ENCODE data around the gene IRX1. TPM values are rescaled to one million over a fixed set of nuclear protein-coding genes. Genes with fewer than 3 reads are reported as not detected.

The IRX1 gene
- total RNA-seq, 1 donor = 1.4 TPM

DNA sequence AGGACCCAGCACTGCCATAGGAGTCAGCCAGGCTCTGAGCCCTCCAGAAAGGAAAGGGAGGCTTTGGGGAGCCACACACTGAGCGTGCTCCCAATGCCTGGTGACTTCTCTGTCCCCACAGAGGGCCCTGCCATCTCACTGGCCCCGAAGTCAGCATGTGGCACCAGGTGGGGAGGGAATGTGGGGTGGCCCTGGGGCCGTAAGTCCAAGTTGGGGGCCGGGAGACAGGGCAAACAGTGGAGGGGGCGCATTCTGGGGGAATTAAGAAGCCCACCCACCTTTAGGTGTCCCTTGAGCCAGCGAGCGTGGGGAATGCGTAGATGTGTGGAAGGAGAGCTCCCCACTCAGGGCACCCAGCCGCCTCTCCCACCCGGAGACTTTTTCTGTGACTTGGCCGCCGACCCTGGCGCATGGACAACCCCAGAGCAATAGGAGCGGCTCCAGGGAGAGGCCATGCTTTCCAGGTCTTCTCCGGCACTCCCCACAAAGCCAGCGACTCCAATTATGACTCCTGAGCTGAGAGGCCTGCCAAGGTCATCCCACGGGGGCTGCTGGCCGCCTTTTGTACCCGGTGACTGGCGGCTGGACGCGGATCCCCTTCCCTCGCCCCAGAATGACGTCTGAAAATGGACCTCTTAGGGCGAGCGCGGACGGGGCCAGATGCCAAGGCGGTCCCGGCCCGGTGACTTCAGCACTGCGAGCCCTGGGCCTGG lies 9.8 kb downstream of the IRX1 start:
- no peak overlapping the region for H2AFZ ChIP-seq (ENCODE audit: low read length)
- no peak overlapping the region for H3K4me2 ChIP-seq (ENCODE audit: insufficient read depth, low read length)
- no peaks in the 10 kb centered on the region for H3K9me3 ChIP-seq (ENCODE audit: low read depth, low read length)
- H4K20me1 ChIP-seq (ENCODE audit: insufficient read depth, low read length) = no peaks in the 10 kb centered on the region
- no peak overlapping the region for H3K4me3 ChIP-seq (ENCODE audit: insufficient read depth, low read length)
- DNase-seq (ENCODE audit: insufficient read length, low spot score, missing footprints) = peak; percentile 90
- H3K36me3 ChIP-seq (ENCODE audit: insufficient read depth, low read length) = no peaks in the 10 kb centered on the region
- TF ChIP-seq, protein P1, sequence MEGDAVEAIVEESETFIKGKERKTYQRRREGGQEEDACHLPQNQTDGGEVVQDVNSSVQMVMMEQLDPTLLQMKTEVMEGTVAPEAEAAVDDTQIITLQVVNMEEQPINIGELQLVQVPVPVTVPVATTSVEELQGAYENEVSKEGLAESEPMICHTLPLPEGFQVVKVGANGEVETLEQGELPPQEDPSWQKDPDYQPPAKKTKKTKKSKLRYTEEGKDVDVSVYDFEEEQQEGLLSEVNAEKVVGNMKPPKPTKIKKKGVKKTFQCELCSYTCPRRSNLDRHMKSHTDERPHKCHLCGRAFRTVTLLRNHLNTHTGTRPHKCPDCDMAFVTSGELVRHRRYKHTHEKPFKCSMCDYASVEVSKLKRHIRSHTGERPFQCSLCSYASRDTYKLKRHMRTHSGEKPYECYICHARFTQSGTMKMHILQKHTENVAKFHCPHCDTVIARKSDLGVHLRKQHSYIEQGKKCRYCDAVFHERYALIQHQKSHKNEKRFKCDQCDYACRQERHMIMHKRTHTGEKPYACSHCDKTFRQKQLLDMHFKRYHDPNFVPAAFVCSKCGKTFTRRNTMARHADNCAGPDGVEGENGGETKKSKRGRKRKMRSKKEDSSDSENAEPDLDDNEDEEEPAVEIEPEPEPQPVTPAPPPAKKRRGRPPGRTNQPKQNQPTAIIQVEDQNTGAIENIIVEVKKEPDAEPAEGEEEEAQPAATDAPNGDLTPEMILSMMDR (IDR thresholded peaks at IDR 0.05; ENCODE audit: extremely low read depth, low read depth, low read length) = no peak
- no peak overlapping the region for H3K27ac ChIP-seq (ENCODE audit: low read depth, low read length)
- H3K27me3 ChIP-seq (ENCODE audit: insufficient read depth, low read length) = peaks cover 10% of the 10 kb centered on the region
- no peaks in the 10 kb centered on the region for H3K4me1 ChIP-seq (ENCODE audit: insufficient read depth, low read length)
- H3K79me2 ChIP-seq (ENCODE audit: insufficient read depth, low read length) = no peaks in the 10 kb centered on the region

DNA sequence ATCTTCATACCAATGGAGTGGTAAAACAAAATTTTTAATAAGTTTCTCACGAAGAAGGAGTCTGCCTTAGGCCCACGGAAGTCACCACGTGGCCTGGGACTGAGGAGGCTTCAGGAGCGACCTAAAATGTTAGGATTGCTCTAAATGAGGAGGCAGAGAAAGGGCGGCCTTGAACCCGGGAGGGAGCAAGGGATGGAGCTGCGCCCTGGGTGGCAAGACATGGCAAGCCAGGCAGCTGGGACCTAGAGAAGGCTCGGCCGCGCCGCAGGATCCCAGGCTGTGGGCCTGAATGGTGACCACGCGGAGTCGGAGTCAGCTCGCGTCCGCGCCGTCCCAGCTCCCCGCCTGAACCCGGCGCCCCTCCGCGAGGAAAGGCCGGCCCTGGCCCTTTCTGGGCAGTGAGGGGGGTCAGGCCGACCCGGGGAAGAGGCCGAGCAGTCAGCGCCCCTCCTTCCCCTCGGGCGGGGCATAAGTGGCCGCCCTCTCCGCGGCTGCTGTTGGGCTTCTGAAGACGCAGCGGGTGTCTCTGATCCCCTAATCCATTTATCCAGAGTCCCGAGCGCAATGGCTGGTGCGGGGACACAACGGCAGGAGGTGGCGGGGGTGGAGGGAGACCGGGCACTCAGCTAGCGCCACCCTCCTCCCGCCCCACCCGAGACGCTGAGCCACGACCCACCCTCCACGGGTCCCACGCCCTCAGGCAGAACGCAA lies 10.6 kb downstream of the IRX1 start:
- no peak overlapping the region for H3K27ac ChIP-seq (ENCODE audit: low read depth, low read length)
- DNase-seq (ENCODE audit: insufficient read length, low spot score, missing footprints) = no peak
- H3K27me3 ChIP-seq (ENCODE audit: insufficient read depth, low read length) = peaks cover 7% of the 10 kb centered on the region
- H3K36me3 ChIP-seq (ENCODE audit: insufficient read depth, low read length) = no peaks in the 10 kb centered on the region
- H3K4me1 ChIP-seq (ENCODE audit: insufficient read depth, low read length) = no peaks in the 10 kb centered on the region
- H4K20me1 ChIP-seq (ENCODE audit: insufficient read depth, low read length) = no peaks in the 10 kb centered on the region
- H3K79me2 ChIP-seq (ENCODE audit: insufficient read depth, low read length) = no peaks in the 10 kb centered on the region
- H2AFZ ChIP-seq (ENCODE audit: low read length) = no peak overlapping the region
- no peaks in the 10 kb centered on the region for H3K9me3 ChIP-seq (ENCODE audit: low read depth, low read length)
- TF ChIP-seq, protein P1 (IDR thresholded peaks at IDR 0.05; ENCODE audit: extremely low read depth, low read depth, low read length) = no peak
- no peak overlapping the region for H3K4me2 ChIP-seq (ENCODE audit: insufficient read depth, low read length)
- no peak overlapping the region for H3K4me3 ChIP-seq (ENCODE audit: insufficient read depth, low read length)

DNA sequence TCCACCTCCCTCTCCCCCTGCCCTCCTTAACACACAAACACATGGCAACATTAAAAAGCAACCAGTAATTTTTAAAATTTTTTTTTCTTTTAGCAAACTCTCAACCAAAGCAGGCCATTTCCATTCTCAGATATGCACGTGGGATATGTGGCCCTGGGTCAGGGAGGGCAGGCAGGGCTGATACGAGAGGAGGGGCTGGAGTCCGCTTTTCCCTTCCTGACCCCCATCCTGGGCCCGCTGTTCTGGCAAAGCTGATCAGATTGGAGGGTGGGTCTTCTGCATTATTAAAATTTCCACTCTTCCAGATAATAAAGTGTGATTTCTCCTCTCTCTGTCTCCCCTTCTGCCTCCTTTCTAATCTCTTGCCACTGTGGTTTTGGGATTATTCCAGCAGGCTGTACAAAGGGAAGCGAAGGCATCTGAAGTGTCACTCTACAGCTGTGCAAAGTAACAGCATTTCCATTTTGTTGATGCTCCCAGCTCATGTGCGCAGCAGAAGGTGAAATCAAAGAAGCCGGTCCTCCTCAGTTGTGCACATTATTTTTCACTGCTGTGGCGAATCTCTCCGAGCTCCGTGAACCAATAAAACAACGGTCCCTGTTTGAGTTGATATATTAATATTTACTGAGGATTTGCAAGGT lies 12.0 kb downstream of the IRX1 start:
- Histone ChIP-seq H3K36me3 (ENCODE audit: insufficient read depth, low read length) (no peaks in the 10 kb centered on the region), H3K4me3 (ENCODE audit: insufficient read depth, low read length) (no peak overlapping the region), H3K27ac (ENCODE audit: low read depth, low read length) (no peak overlapping the region), H2AFZ (ENCODE audit: low read length) (no peak overlapping the region), H3K9me3 (ENCODE audit: low read depth, low read length) (no peaks in the 10 kb centered on the region), H4K20me1 (ENCODE audit: insufficient read depth, low read length) (no peaks in the 10 kb centered on the region), H3K27me3 (ENCODE audit: insufficient read depth, low read length) (peaks cover under 1% of the 10 kb centered on the region), H3K4me2 (ENCODE audit: insufficient read depth, low read length) (no peak overlapping the region), H3K79me2 (ENCODE audit: insufficient read depth, low read length) (no peaks in the 10 kb centered on the region), H3K4me1 (ENCODE audit: insufficient read depth, low read length) (no peaks in the 10 kb centered on the region)
- no peak for DNase-seq (ENCODE audit: insufficient read length, low spot score, missing footprints)
- TF ChIP-seq, protein P1 (IDR thresholded peaks at IDR 0.05; ENCODE audit: extremely low read depth, low read depth, low read length) = no peak
